Suprapubic skin (tissue), 4 donors: Measurements from ENCODE around the gene DRC3. TPM values are rescaled to one million over a fixed set of nuclear protein-coding genes. Genes with fewer than 3 reads are reported as not detected.

ENCODE experiments used
- DNase-seq, 2 donors: peaks; one replicate each; pipeline ENCODE4 v3.0.0-alpha.2; 2019; ENCODE audit warnings: low spot score in 2 of 2
- H3K27ac ChIP-seq: fragments of 200-600 bp; sonication (generic); one replicate; pipeline ENCODE4 v1.5.1; 2019
- H3K27me3 ChIP-seq: fragments of 200-600 bp; sonication (generic); one replicate; pipeline ENCODE4 v1.5.1; 2019
- H3K36me3 ChIP-seq: fragments of 200-600 bp; sonication (generic); one replicate; pipeline ENCODE4 v1.5.1; 2019
- H3K4me1 ChIP-seq: fragments of 200-600 bp; sonication (generic); one replicate; pipeline ENCODE4 v1.5.1; 2019
- H3K4me3 ChIP-seq: fragments of 200-600 bp; sonication (generic); one replicate; pipeline ENCODE4 v1.5.1; 2019; ENCODE audit warnings: mild to moderate bottlenecking
- H3K9me3 ChIP-seq: fragments of 200-600 bp; sonication (generic); one replicate; pipeline ENCODE4 v1.5.1; 2019
- EP300 ChIP-seq: sonication (generic); formaldehyde crosslinking; IDR thresholded peaks from one replicate; pipeline ENCODE4 v1.6.1; 2017; ENCODE audit warnings: antibody characterized with exemption
- POLR2A ChIP-seq, 2 donors: fragments of 450-650 bp; IDR thresholded peaks; one replicate each; pipeline ENCODE4 v1.6.1; 2017; ENCODE audit warnings: antibody characterized with exemption in 2 of 2, mild to moderate bottlenecking in 2 of 2, moderate library complexity in 2 of 2
- POLR2AphosphoS5 ChIP-seq, 3 donors: sonication (generic); formaldehyde crosslinking; IDR thresholded peaks; one replicate each; pipeline ENCODE4 v1.6.1; 2017; ENCODE audit warnings: antibody characterized with exemption in 3 of 3
- WGBS: methylation state at CpG from one replicate; pipeline ENCODE4 v1.1.5; 2018; 5-methylcytosine and 5-hydroxymethylcytosine counted together
- total RNA-seq, 4 donors: library from RNA; depleted of rRNA; stranded (reverse); fragments of >200 nt; gene quantifications; one replicate each; pipeline ENCODE4 v1.1.0, GENCODE V29; 2016
- TF ChIP-seq, protein P1 (sequence below), 2 donors: fragments of 200-600 bp in 1 of 2; fragments of 450-650 bp in 1 of 2; sonication (generic) in 1 of 2; IDR thresholded peaks; one replicate each; pipeline ENCODE4 v1.5.1; 2016 to 2019; ENCODE audit warnings: antibody characterized with exemption in 2 of 2, mild to moderate bottlenecking in 1 of 2, moderate library complexity in 1 of 2

Gene DRC3
- total RNA-seq, 4 donors from 2014 or later, result 2.0 to 10.6 (median 5.5) TPM

DNA sequence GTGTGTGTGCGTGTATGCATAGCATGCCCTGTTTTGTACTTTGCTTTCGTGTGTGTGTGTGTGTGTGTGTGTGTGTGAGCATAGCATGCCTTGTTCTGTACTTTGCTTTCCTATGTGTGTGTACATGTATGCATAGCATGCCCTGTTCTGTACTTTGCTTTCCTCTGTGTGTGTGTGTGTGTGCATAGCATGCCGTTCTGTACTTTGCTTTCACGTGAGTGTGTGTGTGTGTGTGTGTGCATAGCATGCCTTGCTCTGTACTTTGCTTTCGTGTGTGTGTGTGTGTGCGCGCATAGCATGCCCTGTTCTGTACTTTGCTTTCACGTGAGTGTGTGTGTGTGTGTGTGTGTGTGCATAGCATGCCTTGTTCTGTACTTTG is 27.4 kb downstream of the DRC3 start:
- no peak overlapping the region for H3K4me3 ChIP-seq
- no peak for TF ChIP-seq EP300
- no peaks in the 10 kb centered on the region for H3K9me3 ChIP-seq
- 82% methylated on average over 7 of the region's 8 CpGs for WGBS
- DNase-seq, result no peak
- no peak overlapping the region for H3K27ac ChIP-seq
- H3K4me1 ChIP-seq, result peaks cover 1% of the 10 kb centered on the region
- H3K36me3 ChIP-seq, result no peaks in the 10 kb centered on the region
- no peaks in the 10 kb centered on the region for H3K27me3 ChIP-seq

DNA sequence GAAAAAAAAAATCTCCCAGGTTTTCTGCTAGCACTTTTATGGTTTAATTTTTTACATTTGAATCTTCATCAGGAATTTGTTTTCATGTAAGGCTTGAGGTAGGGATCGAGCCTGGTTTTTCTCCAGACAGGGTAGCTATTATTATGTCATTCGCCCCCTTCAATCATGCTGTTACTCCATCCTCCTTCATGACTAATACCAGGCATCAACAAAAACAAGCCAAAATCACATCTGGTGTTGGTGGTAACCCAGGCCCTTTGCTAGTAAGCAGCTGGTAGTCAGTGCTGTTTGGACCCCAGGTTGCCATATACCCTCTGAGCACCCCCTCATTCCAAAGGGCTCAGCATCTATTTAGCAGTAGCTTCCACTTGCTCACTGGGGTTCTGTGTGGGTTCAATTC is 29.5 kb downstream of the DRC3 start:
- DNase-seq, result no peak
- no peak overlapping the region for H3K27ac ChIP-seq
- 86% methylated on average over 2 of the region's 2 CpGs for WGBS
- no peak for TF ChIP-seq POLR2AphosphoS5 (IDR thresholded peaks at IDR 0.05)
- TF ChIP-seq, protein P1, sequence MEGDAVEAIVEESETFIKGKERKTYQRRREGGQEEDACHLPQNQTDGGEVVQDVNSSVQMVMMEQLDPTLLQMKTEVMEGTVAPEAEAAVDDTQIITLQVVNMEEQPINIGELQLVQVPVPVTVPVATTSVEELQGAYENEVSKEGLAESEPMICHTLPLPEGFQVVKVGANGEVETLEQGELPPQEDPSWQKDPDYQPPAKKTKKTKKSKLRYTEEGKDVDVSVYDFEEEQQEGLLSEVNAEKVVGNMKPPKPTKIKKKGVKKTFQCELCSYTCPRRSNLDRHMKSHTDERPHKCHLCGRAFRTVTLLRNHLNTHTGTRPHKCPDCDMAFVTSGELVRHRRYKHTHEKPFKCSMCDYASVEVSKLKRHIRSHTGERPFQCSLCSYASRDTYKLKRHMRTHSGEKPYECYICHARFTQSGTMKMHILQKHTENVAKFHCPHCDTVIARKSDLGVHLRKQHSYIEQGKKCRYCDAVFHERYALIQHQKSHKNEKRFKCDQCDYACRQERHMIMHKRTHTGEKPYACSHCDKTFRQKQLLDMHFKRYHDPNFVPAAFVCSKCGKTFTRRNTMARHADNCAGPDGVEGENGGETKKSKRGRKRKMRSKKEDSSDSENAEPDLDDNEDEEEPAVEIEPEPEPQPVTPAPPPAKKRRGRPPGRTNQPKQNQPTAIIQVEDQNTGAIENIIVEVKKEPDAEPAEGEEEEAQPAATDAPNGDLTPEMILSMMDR (IDR thresholded peaks at IDR 0.05), result no peak
- H3K36me3 ChIP-seq, result peaks cover 4% of the 10 kb centered on the region
- H3K9me3 ChIP-seq, result no peaks in the 10 kb centered on the region
- H3K27me3 ChIP-seq, result no peaks in the 10 kb centered on the region
- peaks cover 2% of the 10 kb centered on the region for H3K4me1 ChIP-seq
- H3K4me3 ChIP-seq, result no peak overlapping the region

DNA sequence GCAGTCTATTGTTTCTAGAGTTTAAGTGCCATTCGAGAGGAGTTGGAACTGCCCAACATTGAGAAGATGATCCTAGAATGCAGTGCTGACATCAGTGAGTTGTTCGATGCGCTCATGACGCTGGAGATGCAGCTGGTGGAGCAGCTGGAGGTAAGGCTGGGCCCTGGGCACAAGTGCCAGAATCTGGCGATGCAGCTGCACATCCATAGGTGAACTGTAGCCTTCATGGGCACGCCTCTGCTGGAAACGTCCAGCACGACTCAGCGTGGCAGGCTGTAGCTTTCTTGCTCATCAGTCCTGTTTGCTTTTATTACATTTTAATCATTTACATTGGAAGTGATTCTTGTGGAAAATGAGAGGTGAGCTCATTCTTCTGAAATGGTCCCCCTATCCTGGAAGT is 31.7 kb downstream of the DRC3 start:
- Histone ChIP-seq H3K4me3 (no peak overlapping the region), H3K36me3 (peaks cover 6% of the 10 kb centered on the region), H3K4me1 (peaks cover 5% of the 10 kb centered on the region), H3K27ac (no peak overlapping the region), H3K27me3 (no peaks in the 10 kb centered on the region), H3K9me3 (no peaks in the 10 kb centered on the region)
- DNase-seq, result no peak
- WGBS, result 58% methylated on average over 9 of the region's 9 CpGs
- no peak for TF ChIP-seq POLR2A (IDR thresholded peaks at IDR 0.05)
- no peak for TF ChIP-seq EP300
- TF ChIP-seq, protein P1 (IDR thresholded peaks at IDR 0.05), result no peak
- TF ChIP-seq POLR2AphosphoS5 (IDR thresholded peaks at IDR 0.05), result no peak

DNA sequence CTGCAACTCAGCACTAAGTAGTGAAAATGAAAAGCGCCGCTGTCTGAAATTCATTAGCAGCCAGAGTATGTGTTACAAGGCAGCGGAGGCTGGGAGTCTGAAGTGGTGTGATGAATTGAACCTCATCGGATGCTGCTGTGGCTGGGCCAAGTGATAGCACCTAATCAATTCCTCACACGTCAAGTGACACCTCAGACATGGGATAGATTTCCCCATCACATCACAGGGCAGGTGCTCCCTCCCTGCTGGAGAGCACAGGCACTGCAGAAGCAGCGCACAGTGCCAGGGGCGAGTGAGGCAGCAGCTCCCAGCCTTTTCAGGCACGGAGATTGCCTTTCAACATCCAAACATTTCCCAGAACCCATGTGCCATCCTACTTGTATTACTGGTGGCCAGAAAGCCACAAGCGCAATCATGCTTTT is 32.2 kb downstream of the DRC3 start:
- H3K27ac ChIP-seq, result no peak overlapping the region
- 73% methylated on average over 9 of the region's 9 CpGs for WGBS
- H3K27me3 ChIP-seq, result no peaks in the 10 kb centered on the region
- TF ChIP-seq POLR2A (IDR thresholded peaks at IDR 0.05) (no peak), EP300 (no peak)
- TF ChIP-seq, protein P1 (IDR thresholded peaks at IDR 0.05), result peak in 1 of 2 donors; percentile 55
- peaks cover 8% of the 10 kb centered on the region for H3K36me3 ChIP-seq
- peaks cover 5% of the 10 kb centered on the region for H3K4me1 ChIP-seq
- no peak for DNase-seq
- H3K9me3 ChIP-seq, result no peaks in the 10 kb centered on the region
- no peak overlapping the region for H3K4me3 ChIP-seq

DNA sequence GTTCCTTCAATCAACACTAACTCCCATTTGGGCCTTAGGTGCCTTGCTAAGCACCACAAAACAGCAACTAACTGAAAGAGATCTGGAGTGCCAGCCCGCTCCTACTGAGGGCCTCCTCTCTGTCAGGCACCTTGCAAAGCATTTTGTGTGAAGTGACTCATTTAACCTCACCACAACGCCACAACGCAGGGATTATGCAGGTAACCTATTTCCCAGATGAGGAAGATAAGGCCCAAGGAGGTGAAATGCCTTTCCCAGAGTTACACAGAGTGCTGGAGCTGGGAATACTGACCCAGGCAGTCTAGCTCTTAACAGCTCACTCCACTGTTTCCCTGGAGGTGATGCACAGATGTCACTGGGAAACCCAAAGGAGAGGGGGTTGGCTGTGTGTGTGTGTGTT is 32.8 kb downstream of the DRC3 start:
- Histone ChIP-seq H3K27me3 (no peaks in the 10 kb centered on the region), H3K36me3 (peaks cover 11% of the 10 kb centered on the region), H3K27ac (no peak overlapping the region), H3K4me1 (peaks cover 5% of the 10 kb centered on the region), H3K4me3 (no peak overlapping the region), H3K9me3 (no peaks in the 10 kb centered on the region)
- DNase-seq, result no peak
- TF ChIP-seq POLR2AphosphoS5 (IDR thresholded peaks at IDR 0.05) (no peak), EP300 (no peak), POLR2A (IDR thresholded peaks at IDR 0.05) (no peak)
- TF ChIP-seq, protein P1 (IDR thresholded peaks at IDR 0.05), result no peak
- 72% methylated on average over 3 of the region's 3 CpGs for WGBS

DNA sequence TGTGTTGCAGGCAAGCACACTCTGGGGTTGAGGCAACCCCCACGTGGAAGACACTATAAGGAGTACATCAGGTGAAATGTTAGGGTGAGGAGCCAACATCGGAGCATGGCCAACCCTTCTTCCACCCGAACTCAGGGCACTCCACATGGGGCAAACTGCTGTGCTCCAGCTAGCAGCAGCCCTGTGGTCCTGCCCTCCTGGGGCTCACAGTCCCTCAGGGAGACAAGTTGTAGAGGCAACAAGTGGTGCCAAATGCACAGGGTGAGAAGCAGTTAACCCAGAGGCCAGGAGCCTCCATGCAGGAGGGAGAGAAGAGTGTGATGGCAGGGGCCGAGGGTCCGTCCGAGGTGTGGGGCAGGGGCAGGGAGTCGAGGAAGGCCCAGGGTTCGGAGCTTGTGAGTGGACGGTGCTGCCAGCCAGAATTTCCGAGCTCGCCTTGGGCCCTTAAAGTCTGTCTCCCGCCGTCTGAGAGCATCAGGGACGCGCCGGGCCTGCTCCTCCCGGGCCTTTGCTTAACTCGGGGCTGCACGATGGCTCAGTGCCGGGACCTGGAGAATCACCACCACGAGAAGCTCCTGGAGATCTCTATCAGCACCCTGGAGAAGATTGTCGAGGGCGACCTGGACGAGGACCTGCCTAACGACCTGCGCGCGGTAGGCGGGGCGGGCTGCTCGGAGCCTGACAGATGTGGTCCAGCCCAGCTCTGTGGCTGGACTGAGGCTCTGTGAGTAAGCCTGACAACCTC is 34.0 kb downstream of the DRC3 start:
- WGBS, result 74% methylated on average over 9 of the region's 31 CpGs
- DNase-seq, result no peak
- no peak for TF ChIP-seq POLR2A (IDR thresholded peaks at IDR 0.05)
- no peak for TF ChIP-seq EP300
- TF ChIP-seq, protein P1 (IDR thresholded peaks at IDR 0.05), result no peak
- TF ChIP-seq POLR2AphosphoS5 (IDR thresholded peaks at IDR 0.05), result no peak
- Histone ChIP-seq H3K4me3 (no peak overlapping the region), H3K27me3 (no peaks in the 10 kb centered on the region), H3K36me3 (peaks cover 14% of the 10 kb centered on the region), H3K27ac (no peak overlapping the region), H3K9me3 (no peaks in the 10 kb centered on the region), H3K4me1 (peaks cover 5% of the 10 kb centered on the region)
